Measurements from ENCODE around the gene BUD13. TPM values are rescaled to one million over a fixed set of nuclear protein-coding genes. Genes with fewer than 3 reads are reported as not detected.

Gene BUD13
- total RNA-seq, 1 donor from 2014 or later, result 17.7 TPM

DNA sequence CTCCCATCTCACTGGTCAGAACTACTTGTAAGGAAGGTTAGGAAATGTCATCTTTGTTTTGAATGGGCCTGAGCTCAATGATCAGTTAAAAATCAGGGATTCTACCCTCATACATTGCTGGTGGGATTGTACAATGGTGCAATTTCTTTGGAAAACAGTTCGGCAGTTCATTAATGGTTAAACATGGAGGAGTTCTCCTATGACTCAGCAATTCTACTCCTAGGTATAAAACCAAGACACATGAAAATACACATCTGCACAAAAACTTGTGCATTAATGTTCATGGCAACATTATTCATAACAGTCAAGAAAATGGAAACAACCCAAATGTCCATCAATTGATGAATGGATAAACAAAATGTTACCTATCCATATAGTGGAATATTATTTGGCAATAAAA lies 23.8 kb upstream of the BUD13 start:
- no peaks in the 10 kb centered on the region for H3K27me3 ChIP-seq
- no peaks in the 10 kb centered on the region for H3K36me3 ChIP-seq
- peaks cover 3% of the 10 kb centered on the region for H3K4me1 ChIP-seq
- H3K27ac ChIP-seq, result no peak overlapping the region
- H3K9me3 ChIP-seq, result no peaks in the 10 kb centered on the region
- intact Hi-C loops (cut with DNase I), result no loop called here
- TF ChIP-seq, protein P1, sequence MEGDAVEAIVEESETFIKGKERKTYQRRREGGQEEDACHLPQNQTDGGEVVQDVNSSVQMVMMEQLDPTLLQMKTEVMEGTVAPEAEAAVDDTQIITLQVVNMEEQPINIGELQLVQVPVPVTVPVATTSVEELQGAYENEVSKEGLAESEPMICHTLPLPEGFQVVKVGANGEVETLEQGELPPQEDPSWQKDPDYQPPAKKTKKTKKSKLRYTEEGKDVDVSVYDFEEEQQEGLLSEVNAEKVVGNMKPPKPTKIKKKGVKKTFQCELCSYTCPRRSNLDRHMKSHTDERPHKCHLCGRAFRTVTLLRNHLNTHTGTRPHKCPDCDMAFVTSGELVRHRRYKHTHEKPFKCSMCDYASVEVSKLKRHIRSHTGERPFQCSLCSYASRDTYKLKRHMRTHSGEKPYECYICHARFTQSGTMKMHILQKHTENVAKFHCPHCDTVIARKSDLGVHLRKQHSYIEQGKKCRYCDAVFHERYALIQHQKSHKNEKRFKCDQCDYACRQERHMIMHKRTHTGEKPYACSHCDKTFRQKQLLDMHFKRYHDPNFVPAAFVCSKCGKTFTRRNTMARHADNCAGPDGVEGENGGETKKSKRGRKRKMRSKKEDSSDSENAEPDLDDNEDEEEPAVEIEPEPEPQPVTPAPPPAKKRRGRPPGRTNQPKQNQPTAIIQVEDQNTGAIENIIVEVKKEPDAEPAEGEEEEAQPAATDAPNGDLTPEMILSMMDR (IDR thresholded peaks at IDR 0.05), result no peak
- no peak for ATAC-seq
- H3K4me3 ChIP-seq, result no peak overlapping the region
- DNase-seq, result no peak

DNA sequence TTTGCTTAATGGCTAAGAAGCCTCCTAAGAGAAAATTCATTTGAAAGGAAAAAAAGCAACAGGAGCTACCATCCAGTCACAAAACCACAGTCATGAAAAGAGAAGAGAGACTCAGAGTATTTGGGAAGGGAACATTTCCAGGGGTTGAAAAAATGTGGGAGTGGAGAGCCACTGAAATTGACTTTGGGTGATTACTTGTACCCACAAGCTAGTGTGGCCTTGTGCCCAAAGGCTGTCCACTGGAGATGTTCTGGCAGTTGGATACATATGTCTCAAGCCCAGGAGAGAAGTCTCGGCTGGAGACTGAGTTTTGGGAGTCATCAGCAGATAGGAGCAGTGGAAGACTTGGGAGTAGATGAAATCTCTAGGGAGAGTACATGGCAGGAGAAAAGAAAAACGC lies 22.1 kb upstream of the BUD13 start:
- DNase-seq (no peak), ATAC-seq (no peak)
- Histone ChIP-seq H3K27ac (no peak overlapping the region), H3K4me3 (no peak overlapping the region), H3K36me3 (no peaks in the 10 kb centered on the region), H3K4me1 (peaks cover 10% of the 10 kb centered on the region), H3K27me3 (no peaks in the 10 kb centered on the region), H3K9me3 (no peaks in the 10 kb centered on the region)
- TF ChIP-seq, protein P1 (IDR thresholded peaks at IDR 0.05), result no peak
- intact Hi-C loops (cut with DNase I), result no loop called here

DNA sequence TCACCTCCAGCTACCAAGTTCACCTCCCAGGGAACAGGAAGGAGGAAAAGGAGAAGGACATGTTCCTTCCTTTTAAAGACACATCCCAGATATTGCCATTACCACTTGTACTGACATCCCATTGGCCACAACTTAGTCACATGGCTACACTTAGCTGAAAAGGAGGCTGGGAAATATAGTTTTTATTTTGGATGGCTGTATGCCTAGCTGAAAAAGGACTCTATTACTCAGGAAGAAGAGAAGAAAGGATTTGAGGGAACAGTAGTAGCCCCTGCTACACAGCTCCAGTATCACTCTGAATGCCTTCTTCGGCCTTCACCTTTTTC lies 20.9 kb upstream of the BUD13 start:
- TF ChIP-seq, protein P1 (IDR thresholded peaks at IDR 0.05), result no peak
- Histone ChIP-seq H3K36me3 (no peaks in the 10 kb centered on the region), H3K4me3 (no peak overlapping the region), H3K9me3 (no peaks in the 10 kb centered on the region), H3K27ac (no peak overlapping the region), H3K4me1 (peaks cover 10% of the 10 kb centered on the region), H3K27me3 (no peaks in the 10 kb centered on the region)
- peak; percentile 14 for ATAC-seq
- DNase-seq, result no peak
- intact Hi-C loops (cut with DNase I), result no loop called here

DNA sequence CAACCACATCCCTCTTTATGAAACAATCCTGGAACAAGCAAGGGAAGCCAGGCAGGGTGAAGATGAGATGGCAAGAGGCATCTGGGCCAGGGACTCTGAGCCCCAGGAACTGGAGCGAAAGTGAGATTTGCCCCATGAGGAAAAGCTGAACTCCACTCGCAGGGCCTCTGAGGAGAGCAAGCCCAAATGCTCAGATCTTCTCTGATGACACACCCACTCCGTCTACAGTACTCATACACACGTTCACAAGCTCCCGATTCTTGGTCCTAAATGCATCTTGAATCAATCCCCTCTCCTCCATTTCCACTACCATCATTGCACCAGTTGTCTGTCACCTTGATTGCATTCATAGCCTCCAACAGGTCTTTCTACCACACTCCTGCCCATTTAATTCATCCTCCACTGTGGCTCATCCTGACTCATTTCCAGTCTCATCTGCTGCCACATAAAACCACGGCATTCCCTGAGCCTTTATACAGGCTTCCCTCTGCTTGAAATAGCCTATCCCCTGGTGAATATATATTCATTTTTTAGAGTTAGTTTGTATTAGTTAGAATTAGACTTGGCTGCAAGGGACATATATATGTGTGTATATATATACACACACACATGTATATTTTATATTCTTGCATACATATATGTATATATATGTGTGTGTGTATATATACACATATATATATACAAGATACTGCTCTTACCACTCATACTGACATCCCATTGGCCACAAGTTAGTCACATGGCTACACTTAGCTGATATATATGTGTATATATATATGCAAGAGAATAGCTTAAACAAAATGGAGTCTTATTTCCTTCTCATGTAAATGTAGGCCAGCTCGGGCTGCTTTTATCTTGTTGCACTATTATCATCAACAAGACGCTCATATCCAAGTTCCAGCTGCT lies 20.3 kb upstream of the BUD13 start:
- Histone ChIP-seq H3K36me3 (no peaks in the 10 kb centered on the region), H3K9me3 (no peaks in the 10 kb centered on the region), H3K27me3 (no peaks in the 10 kb centered on the region), H3K27ac (no peak overlapping the region), H3K4me3 (no peak overlapping the region), H3K4me1 (peaks cover 14% of the 10 kb centered on the region)
- DNase-seq, result no peak
- TF ChIP-seq, protein P1 (IDR thresholded peaks at IDR 0.05), result no peak
- ATAC-seq, result no peak
- intact Hi-C loops (cut with DNase I), result no loop called here

- no peak overlapping the region for H3K4me3 ChIP-seq
- peaks cover 14% of the 10 kb centered on the region for H3K4me1 ChIP-seq
- no peaks in the 10 kb centered on the region for H3K27me3 ChIP-seq
- H3K27ac ChIP-seq, result no peak overlapping the region
- DNase-seq (no peak), ATAC-seq (no peak)
- H3K36me3 ChIP-seq, result no peaks in the 10 kb centered on the region
- no peaks in the 10 kb centered on the region for H3K9me3 ChIP-seq
- intact Hi-C loops (cut with DNase I), result no loop called here
- TF ChIP-seq, protein P1 (IDR thresholded peaks at IDR 0.05), result no peak
Observed at GRCh38 chr11:116792144-116792868, 19.5 kb upstream of the BUD13 start.

Measured in upper lobe of right lung (tissue), 1 donor.